AG04449 (cell line): ENCODE results near the gene SNX20.

Source experiments
- CTCF ChIA-PET: fragments of 350-600 bp; formaldehyde crosslinking; extraction: SDS; loops from one replicate; lab custom pipeline; 2021; ENCODE audit warnings: antibody characterized with exemption; lab: Yijun Ruan, JAX
- POLR2A ChIA-PET: fragments of 400-600, 350-600 bp; formaldehyde crosslinking; extraction: SDS; loops from one replicate; lab custom pipeline; 2020; ENCODE audit warnings: antibody characterized with exemption, inconsistent platforms; lab: Yijun Ruan, JAX
- DNase-seq: peaks from one replicate; pipeline ENCODE4 v3.0.0-alpha.2; 2010; ENCODE audit warnings: low read depth, low spot score
- H3K4me3 ChIP-seq: 2 replicates; pipeline ENCODE4 v1.5.1; 2011; ENCODE audit warnings: low read depth, mild to moderate bottlenecking, control low read depth, low read length
- TF ChIP-seq, protein P1 (sequence below): IDR thresholded peaks from one replicate; pipeline ENCODE4 v1.5.1; 2011; ENCODE audit warnings: mild to moderate bottlenecking, moderate library complexity, low read length, control low read depth, inconsistent platforms; ENCODE audit not compliant: insufficient read depth; ENCODE audit errors: missing control alignments

The SNX20 gene

DNA sequence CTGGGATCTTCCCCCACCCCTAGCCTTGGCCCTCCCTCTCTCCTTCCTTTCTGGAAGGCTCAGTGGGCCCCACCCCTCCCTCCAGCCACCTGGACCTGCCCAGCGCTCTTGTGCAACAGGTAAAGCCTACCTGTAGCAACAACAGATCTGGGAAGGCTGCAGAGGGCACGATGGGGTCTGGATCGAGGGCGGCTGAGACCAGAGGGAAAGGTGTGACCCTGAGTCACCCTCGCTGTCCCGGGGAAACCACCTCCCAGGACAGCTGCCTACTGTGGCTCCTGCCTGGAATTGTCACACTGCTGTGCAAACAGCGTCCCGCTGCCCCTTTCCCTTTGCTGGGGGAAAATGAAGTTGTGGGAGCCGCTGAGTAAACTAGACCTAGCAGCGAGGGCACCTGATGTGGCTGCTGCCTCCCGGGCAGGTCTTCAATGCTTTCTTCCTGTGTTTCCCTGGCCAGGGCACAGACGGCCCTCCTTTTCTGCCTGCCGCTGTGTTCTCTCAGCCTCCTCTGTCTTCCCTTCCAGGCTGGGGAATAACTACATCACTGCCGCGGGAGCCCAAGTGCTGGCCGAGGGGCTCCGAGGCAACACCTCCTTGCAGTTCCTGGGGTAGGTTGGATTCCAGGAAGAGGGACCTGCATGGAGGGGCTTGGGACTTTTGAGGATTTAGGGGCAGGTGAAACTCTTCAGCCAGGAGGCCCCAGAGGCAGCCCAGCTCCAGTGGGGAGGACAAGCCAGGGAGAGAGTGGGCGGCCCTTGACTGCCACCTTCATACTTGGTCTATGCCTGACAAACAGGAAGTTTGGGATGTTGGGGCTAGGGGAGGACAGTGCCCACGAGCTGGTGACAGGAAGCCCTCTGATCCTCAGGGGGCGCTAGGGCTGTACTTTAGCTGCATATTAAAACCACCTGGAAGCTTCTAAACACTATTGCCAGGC is 38.6 kb upstream of the SNX20 start:
- no peak for DNase-seq
- TF ChIP-seq, protein P1, sequence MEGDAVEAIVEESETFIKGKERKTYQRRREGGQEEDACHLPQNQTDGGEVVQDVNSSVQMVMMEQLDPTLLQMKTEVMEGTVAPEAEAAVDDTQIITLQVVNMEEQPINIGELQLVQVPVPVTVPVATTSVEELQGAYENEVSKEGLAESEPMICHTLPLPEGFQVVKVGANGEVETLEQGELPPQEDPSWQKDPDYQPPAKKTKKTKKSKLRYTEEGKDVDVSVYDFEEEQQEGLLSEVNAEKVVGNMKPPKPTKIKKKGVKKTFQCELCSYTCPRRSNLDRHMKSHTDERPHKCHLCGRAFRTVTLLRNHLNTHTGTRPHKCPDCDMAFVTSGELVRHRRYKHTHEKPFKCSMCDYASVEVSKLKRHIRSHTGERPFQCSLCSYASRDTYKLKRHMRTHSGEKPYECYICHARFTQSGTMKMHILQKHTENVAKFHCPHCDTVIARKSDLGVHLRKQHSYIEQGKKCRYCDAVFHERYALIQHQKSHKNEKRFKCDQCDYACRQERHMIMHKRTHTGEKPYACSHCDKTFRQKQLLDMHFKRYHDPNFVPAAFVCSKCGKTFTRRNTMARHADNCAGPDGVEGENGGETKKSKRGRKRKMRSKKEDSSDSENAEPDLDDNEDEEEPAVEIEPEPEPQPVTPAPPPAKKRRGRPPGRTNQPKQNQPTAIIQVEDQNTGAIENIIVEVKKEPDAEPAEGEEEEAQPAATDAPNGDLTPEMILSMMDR: no peak
- H3K4me3 ChIP-seq: no peak overlapping the region
- POLR2A ChIA-PET: no interaction called here
- CTCF ChIA-PET: interaction anchor here (1.0 to 1.7 kb wide), 3 partner anchors 13 to 55 kb away, joined by 3 to 8 read pairs (median 4); no protein-coding TSS in a partner anchor

DNA sequence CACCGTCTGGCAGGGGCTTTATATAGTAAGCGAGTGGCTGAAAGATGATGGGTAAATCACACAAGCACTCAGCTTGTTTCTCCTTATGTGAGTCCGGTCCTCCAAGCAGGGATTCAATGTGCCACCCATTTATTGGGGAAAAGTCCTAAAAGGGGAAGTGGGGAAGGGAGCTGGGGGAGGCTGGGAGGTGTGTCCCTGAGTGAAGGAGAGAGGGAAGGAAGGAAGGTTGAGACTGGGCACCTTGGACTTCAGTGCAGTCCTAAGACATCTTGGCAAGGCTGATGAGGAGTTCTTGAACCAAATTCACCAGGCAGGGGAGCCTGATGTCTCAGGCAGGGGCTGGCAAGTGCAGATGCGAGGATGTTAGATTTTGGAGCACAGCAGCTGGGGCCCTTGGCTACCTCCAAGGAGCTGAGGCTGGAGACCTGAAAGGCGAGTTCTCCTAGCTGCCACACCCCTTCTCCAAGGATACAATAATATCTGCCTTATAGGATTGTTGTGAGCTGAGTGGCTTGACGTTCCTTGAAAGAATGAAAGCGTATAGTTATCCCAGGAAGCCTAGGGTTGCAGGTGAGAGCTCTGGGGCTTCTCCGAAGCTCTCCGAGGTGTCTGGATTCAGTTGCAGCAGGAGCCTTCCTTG is 37.8 kb upstream of the SNX20 start:
- H3K4me3 ChIP-seq: no peak overlapping the region; the same call in 1 of the 2 replicates
- CTCF ChIA-PET: interaction anchor here (1.7 kb wide), 1 partner anchor 53 kb away, joined by 8 read pairs; no protein-coding TSS in a partner anchor

DNA sequence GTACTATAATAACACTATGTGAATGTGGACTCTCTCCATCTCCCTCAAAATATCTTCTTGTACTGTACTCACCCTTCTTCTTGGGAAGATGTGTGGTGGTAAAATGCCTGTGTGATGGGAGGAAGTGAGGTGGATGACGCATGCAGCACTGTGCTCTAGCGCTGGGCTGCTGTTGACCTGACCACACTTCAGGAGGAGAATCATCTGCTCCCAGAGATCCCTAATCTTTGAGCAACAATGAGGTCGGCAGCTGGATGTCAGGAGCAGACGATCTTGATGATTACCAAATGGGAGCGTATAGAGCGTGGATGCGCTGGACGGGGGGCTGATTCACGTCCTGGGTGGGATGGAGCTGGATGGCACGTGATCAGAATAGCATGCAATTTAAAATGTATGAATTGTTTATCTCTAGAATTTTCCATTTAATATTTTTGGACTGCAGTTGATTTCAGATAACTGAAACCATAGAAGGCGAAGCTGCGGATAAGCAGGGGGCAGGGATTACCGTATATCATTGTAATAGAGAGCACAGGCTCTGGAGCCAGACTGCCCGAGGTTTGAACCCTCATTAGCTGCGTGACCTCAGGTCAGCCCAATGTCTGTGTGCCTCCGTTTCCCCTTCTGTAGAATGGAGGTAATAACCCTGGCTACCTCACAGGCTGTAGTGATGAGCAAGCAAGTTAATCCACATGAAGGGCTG is 37.1 kb upstream of the SNX20 start:
- peak overlapping the region; percentile 29 for H3K4me3 ChIP-seq
- DNase-seq: no peak
- TF ChIP-seq, protein P1: no peak
- ChIA-PET CTCF (interaction anchor here (1.7 kb wide), 1 partner anchor 53 kb away, joined by 8 read pairs; no protein-coding TSS in a partner anchor), POLR2A (no interaction called here)

More for the DNA sequence above, 37.8 kb upstream of the SNX20 start:
- TF ChIP-seq, protein P1: no peak
- no peak for DNase-seq
- POLR2A ChIA-PET: no interaction called here

DNA sequence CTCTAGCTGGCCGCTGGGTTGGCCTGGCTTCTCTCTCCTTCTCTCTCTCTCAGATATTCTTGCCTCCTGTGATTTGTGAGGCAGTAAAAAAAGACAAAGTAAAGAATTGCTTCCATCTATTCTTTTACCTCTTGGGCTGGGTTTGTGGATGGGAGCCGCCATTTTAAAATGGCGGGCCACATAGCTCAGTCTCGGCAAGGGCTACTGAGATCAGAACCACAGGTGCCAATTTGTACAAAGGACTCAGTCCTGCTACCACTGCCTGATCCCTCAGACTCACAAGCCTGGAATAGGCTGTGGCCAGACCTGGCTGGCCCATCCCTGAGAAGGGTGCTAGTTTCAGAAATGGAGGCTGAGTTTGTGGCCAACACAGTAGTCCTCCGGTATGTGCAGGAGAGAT is 36.4 kb upstream of the SNX20 start:
- DNase-seq: no peak
- H3K4me3 ChIP-seq: no peak overlapping the region
- TF ChIP-seq, protein P1: no peak
- ChIA-PET CTCF (interaction anchor here (1.7 kb wide), 1 partner anchor 52 kb away, joined by 8 read pairs; no protein-coding TSS in a partner anchor), POLR2A (no interaction called here)

DNA sequence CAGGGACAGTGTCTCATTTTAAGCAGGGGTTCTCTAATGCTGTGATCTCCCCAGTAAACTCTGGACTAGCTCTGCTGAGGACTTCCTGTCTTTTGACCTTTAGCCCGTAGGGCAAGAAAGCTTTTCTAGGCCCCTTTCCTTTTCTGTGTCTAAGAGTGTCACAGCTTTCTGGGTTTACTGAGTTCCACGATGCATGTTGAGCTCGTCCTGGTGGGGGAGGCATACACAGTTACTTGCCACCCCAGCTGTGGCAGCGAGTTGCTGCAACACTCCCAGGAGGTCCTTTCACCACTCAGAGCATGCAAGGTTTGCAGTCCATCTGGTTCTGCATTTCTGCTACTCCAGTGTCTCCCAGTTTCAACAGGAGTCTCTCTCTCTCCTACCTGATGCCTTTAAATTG is 36.0 kb upstream of the SNX20 start:
- H3K4me3 ChIP-seq: no peak overlapping the region
- no peak for DNase-seq
- TF ChIP-seq, protein P1: no peak
- ChIA-PET CTCF (no interaction called here), POLR2A (no interaction called here)
